ENCODE results near the gene LGALS13.
"Not testable (repeated sequence)": the region's sequence is repeated elsewhere in the genome, so short reads cannot be mapped to it uniquely, and the experiment has no call there.

LGALS13 gene

GRCh38 chr19:39613597-39613996, 11.3 kb downstream of the LGALS13 start:
- H3K4me3 ChIP-seq (ENCODE audit: low read depth, low read length): no peak overlapping the region
- H2AFZ ChIP-seq (ENCODE audit: low read length, unreplicated experiment): no peak overlapping the region
- no peaks in the 10 kb centered on the region for H3K36me3 ChIP-seq (ENCODE audit: insufficient read depth, low read length)
- no peaks in the 10 kb centered on the region; the same call in 1 of the 2 replicates for H3K27me3 ChIP-seq (ENCODE audit: insufficient read depth, low read length)
- no peaks in the 10 kb centered on the region for H3K4me1 ChIP-seq (ENCODE audit: control insufficient read depth, insufficient read depth, low read length, unreplicated experiment)
- no peak overlapping the region for H3K27ac ChIP-seq (ENCODE audit: low read depth, low read length)
- no peaks in the 10 kb centered on the region for H3K79me2 ChIP-seq (ENCODE audit: control insufficient read depth, insufficient read depth, low read length, unreplicated experiment)

DNA sequence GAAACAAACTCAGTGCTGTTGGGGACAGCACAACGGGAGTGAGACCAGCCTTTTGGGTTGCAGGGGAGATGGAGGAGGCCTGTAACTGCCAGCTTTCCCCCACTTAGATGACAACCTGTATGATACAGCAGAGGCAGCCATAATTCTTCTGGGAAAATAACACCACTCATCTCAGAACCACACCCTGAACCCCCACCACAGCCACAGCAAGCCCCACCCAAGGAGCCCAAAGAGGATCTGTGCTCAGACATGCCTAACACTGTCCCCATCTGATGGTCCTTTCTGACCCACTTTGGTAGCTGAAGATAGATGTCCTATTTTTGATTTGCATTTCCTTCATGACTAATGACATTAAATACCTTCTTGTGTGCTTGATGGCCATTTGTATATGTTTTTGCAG, 15.4 kb downstream of the LGALS13 start:
- no peaks in the 10 kb centered on the region for H3K4me1 ChIP-seq (ENCODE audit: control insufficient read depth, insufficient read depth, low read length, unreplicated experiment)
- H3K4me3 ChIP-seq (ENCODE audit: low read depth, low read length): no peak overlapping the region
- no peaks in the 10 kb centered on the region for H3K36me3 ChIP-seq (ENCODE audit: insufficient read depth, low read length)
- no peak overlapping the region for H3K27ac ChIP-seq (ENCODE audit: low read depth, low read length)
- H3K79me2 ChIP-seq (ENCODE audit: control insufficient read depth, insufficient read depth, low read length, unreplicated experiment): no peaks in the 10 kb centered on the region
- H3K27me3 ChIP-seq (ENCODE audit: insufficient read depth, low read length): peaks cover 4% of the 10 kb centered on the region; the same call in 1 of the 2 replicates
- H2AFZ ChIP-seq (ENCODE audit: low read length, unreplicated experiment): no peak overlapping the region

DNA sequence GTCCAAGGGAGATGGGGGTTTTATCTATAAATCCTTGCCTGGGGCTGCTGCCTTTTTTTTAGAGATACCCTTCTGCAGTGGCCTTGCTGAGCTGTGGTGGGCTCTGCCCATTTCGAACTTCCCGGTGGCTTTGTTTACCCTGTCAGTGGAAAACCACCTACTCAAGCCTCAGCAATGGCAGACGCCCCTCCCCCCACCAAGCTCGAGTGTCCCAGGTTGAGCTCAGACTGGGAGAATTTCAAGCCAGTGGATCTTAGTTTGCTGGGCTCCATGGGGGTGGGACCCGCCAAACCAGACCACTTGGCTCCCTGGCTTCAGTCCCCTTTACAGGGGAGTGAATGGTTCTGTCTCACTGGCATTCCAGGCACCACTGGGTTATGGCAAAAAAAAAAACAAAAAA, 21.6 kb downstream of the LGALS13 start:
- H3K36me3 ChIP-seq (ENCODE audit: insufficient read depth, low read length): no peaks in the 10 kb centered on the region
- H3K79me2 ChIP-seq (ENCODE audit: control insufficient read depth, insufficient read depth, low read length, unreplicated experiment): no peaks in the 10 kb centered on the region
- no peak overlapping the region for H3K4me3 ChIP-seq (ENCODE audit: low read depth, low read length)
- H3K4me1 ChIP-seq (ENCODE audit: control insufficient read depth, insufficient read depth, low read length, unreplicated experiment): no peaks in the 10 kb centered on the region
- H3K27ac ChIP-seq (ENCODE audit: low read depth, low read length): no peak overlapping the region
- peaks cover 35% of the 10 kb centered on the region for H3K27me3 ChIP-seq (ENCODE audit: insufficient read depth, low read length)
- no peak overlapping the region for H2AFZ ChIP-seq (ENCODE audit: low read length, unreplicated experiment)

GRCh38 chr19:39627631-39628030, 25.3 kb downstream of the LGALS13 start:
- H3K36me3 ChIP-seq (ENCODE audit: insufficient read depth, low read length); H3K27ac ChIP-seq (ENCODE audit: low read depth, low read length); H3K4me1 ChIP-seq (ENCODE audit: control insufficient read depth, insufficient read depth, low read length, unreplicated experiment); H3K79me2 ChIP-seq (ENCODE audit: control insufficient read depth, insufficient read depth, low read length, unreplicated experiment); H3K4me3 ChIP-seq (ENCODE audit: low read depth, low read length); H2AFZ ChIP-seq (ENCODE audit: low read length, unreplicated experiment): not testable (repeated sequence)
- H3K27me3 ChIP-seq (ENCODE audit: insufficient read depth, low read length): peaks cover 35% of the 10 kb centered on the region

GRCh38 chr19:39631178-39631577, 28.9 kb downstream of the LGALS13 start:
- Histone ChIP-seq H2AFZ (ENCODE audit: low read length, unreplicated experiment) (no peak overlapping the region), H3K4me3 (ENCODE audit: low read depth, low read length) (no peak overlapping the region), H3K27me3 (ENCODE audit: insufficient read depth, low read length) (peaks cover 17% of the 10 kb centered on the region), H3K79me2 (ENCODE audit: control insufficient read depth, insufficient read depth, low read length, unreplicated experiment) (no peaks in the 10 kb centered on the region), H3K36me3 (ENCODE audit: insufficient read depth, low read length) (no peaks in the 10 kb centered on the region), H3K4me1 (ENCODE audit: control insufficient read depth, insufficient read depth, low read length, unreplicated experiment) (no peaks in the 10 kb centered on the region), H3K27ac (ENCODE audit: low read depth, low read length) (no peak overlapping the region)

- Histone ChIP-seq H3K27me3 (ENCODE audit: insufficient read depth, low read length) (peaks cover 19% of the 10 kb centered on the region), H3K79me2 (ENCODE audit: control insufficient read depth, insufficient read depth, low read length, unreplicated experiment) (no peaks in the 10 kb centered on the region), H3K4me1 (ENCODE audit: control insufficient read depth, insufficient read depth, low read length, unreplicated experiment) (no peaks in the 10 kb centered on the region), H3K4me3 (ENCODE audit: low read depth, low read length) (no peak overlapping the region), H3K27ac (ENCODE audit: low read depth, low read length) (no peak overlapping the region), H3K36me3 (ENCODE audit: insufficient read depth, low read length) (no peaks in the 10 kb centered on the region), H2AFZ (ENCODE audit: low read length, unreplicated experiment) (no peak overlapping the region)
Measured at GRCh38 chr19:39631626-39632025, 29.3 kb downstream of the LGALS13 start.

GRCh38 chr19:39637891-39638290, 35.6 kb downstream of the LGALS13 start:
- Histone ChIP-seq H3K27ac (ENCODE audit: low read depth, low read length) (no peak overlapping the region), H3K79me2 (ENCODE audit: control insufficient read depth, insufficient read depth, low read length, unreplicated experiment) (no peaks in the 10 kb centered on the region), H3K27me3 (ENCODE audit: insufficient read depth, low read length) (peaks cover 14% of the 10 kb centered on the region), H3K4me3 (ENCODE audit: low read depth, low read length) (no peak overlapping the region), H3K36me3 (ENCODE audit: insufficient read depth, low read length) (no peaks in the 10 kb centered on the region), H2AFZ (ENCODE audit: low read length, unreplicated experiment) (no peak overlapping the region), H3K4me1 (ENCODE audit: control insufficient read depth, insufficient read depth, low read length, unreplicated experiment) (no peaks in the 10 kb centered on the region)

GRCh38 chr19:39641773-39642172, 39.4 kb downstream of the LGALS13 start:
- Histone ChIP-seq H3K4me3 (ENCODE audit: low read depth, low read length) (no peak overlapping the region), H3K79me2 (ENCODE audit: control insufficient read depth, insufficient read depth, low read length, unreplicated experiment) (no peaks in the 10 kb centered on the region), H3K4me1 (ENCODE audit: control insufficient read depth, insufficient read depth, low read length, unreplicated experiment) (no peaks in the 10 kb centered on the region), H2AFZ (ENCODE audit: low read length, unreplicated experiment) (no peak overlapping the region), H3K36me3 (ENCODE audit: insufficient read depth, low read length) (no peaks in the 10 kb centered on the region), H3K27me3 (ENCODE audit: insufficient read depth, low read length) (peaks cover 7% of the 10 kb centered on the region; the same call in 1 of the 2 replicates), H3K27ac (ENCODE audit: low read depth, low read length) (no peak overlapping the region)

- no peaks in the 10 kb centered on the region for H3K79me2 ChIP-seq (ENCODE audit: control insufficient read depth, insufficient read depth, low read length, unreplicated experiment)
- H3K27ac ChIP-seq (ENCODE audit: low read depth, low read length): no peak overlapping the region
- H3K4me1 ChIP-seq (ENCODE audit: control insufficient read depth, insufficient read depth, low read length, unreplicated experiment): no peaks in the 10 kb centered on the region
- H2AFZ ChIP-seq (ENCODE audit: low read length, unreplicated experiment): no peak overlapping the region
- H3K4me3 ChIP-seq (ENCODE audit: low read depth, low read length): no peak overlapping the region
- no peaks in the 10 kb centered on the region for H3K36me3 ChIP-seq (ENCODE audit: insufficient read depth, low read length)
- peaks cover 13% of the 10 kb centered on the region for H3K27me3 ChIP-seq (ENCODE audit: insufficient read depth, low read length)
Measured at GRCh38 chr19:39643591-39643990, 41.3 kb downstream of the LGALS13 start.

DNA sequence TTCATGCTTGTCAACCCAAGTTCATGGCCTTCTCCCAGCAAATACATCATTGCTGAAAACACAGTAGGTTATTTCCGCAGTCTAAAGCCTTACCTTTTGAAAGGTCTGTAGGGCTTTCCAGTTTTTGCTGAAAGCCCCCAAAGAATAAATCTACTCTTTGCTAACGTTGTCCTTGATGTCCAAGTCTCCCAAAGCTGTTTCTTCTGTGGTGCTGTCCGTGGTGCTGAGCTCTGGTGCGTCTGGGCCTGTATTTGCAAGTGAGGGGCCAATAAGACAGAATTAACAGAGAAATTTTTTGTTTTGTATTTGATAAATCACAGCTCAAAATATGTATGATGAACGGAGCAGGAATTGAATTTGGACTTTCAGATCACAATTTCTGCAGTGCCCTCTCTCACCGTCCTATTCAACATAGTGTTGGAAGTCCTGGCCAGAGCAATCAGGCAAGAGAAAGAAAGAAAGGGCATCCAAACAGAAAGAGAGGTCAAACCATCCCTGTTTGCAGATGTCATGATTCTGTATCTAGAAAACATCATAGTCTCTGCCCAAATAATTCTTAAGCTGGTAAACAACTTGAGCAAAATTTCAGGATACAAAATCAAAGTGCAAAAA, 43.6 kb downstream of the LGALS13 start:
- Histone ChIP-seq H3K79me2 (ENCODE audit: control insufficient read depth, insufficient read depth, low read length, unreplicated experiment) (no peaks in the 10 kb centered on the region), H3K4me3 (ENCODE audit: low read depth, low read length) (no peak overlapping the region), H3K27me3 (ENCODE audit: insufficient read depth, low read length) (peaks cover 13% of the 10 kb centered on the region), H3K36me3 (ENCODE audit: insufficient read depth, low read length) (no peaks in the 10 kb centered on the region), H3K4me1 (ENCODE audit: control insufficient read depth, insufficient read depth, low read length, unreplicated experiment) (no peaks in the 10 kb centered on the region), H3K27ac (ENCODE audit: low read depth, low read length) (no peak overlapping the region), H2AFZ (ENCODE audit: low read length, unreplicated experiment) (no peak overlapping the region)

- H3K4me1 ChIP-seq (ENCODE audit: control insufficient read depth, insufficient read depth, low read length, unreplicated experiment): no peaks in the 10 kb centered on the region
- no peaks in the 10 kb centered on the region for H3K79me2 ChIP-seq (ENCODE audit: control insufficient read depth, insufficient read depth, low read length, unreplicated experiment)
- H3K27ac ChIP-seq (ENCODE audit: low read depth, low read length): no peak overlapping the region
- H3K36me3 ChIP-seq (ENCODE audit: insufficient read depth, low read length): no peaks in the 10 kb centered on the region
- H2AFZ ChIP-seq (ENCODE audit: low read length, unreplicated experiment): no peak overlapping the region
- no peak overlapping the region for H3K4me3 ChIP-seq (ENCODE audit: low read depth, low read length)
- H3K27me3 ChIP-seq (ENCODE audit: insufficient read depth, low read length): peaks cover 6% of the 10 kb centered on the region
Measured at GRCh38 chr19:39647918-39648317, 45.6 kb downstream of the LGALS13 start.

Measured in ACC112 (cell line).